CD4-positive, alpha-beta T cell treated with Interleukin-6 for 4 hours (primary cell): ENCODE measurements around the gene IMP3.

Source experiments
- DNase-seq: peaks from one replicate; pipeline ENCODE4 v3.0.0-alpha.2; 2020; ENCODE audit warnings: mixed read lengths

The IMP3 gene

GRCh38 chr15:75616766-75617165 lies 23.3 kb downstream of the IMP3 start:
- DNase-seq = no peak

GRCh38 chr15:75606711-75607699 lies 33.0 kb downstream of the IMP3 start:
- DNase-seq = peak; percentile 42

GRCh38 chr15:75606026-75606425 lies 34.0 kb downstream of the IMP3 start:
- no peak for DNase-seq

- no peak for DNase-seq
Observed at GRCh38 chr15:75599401-75599800, 40.6 kb downstream of the IMP3 start.

- DNase-seq = no peak
Observed at GRCh38 chr15:75598361-75598760, 41.7 kb downstream of the IMP3 start.

GRCh38 chr15:75597667-75598341 lies 42.2 kb downstream of the IMP3 start:
- DNase-seq = peak; percentile 42

- no peak for DNase-seq
Observed at GRCh38 chr15:75596703-75597345, 43.2 kb downstream of the IMP3 start.

- DNase-seq = no peak
Observed at GRCh38 chr15:75594276-75594675, 45.7 kb downstream of the IMP3 start.

- DNase-seq = no peak
Observed at GRCh38 chr15:75591655-75592364, 48.2 kb downstream of the IMP3 start.

GRCh38 chr15:75590239-75590638 lies 49.8 kb downstream of the IMP3 start:
- no peak for DNase-seq
